KMS-11 (cell line): ENCODE measurements around the gene ZNF888.

Experiments used
- H2AFZ ChIP-seq: fragments of 200-600 bp; sonication (generic); 2 replicates; pipeline ENCODE4 v1.6.1; 2016; ENCODE audit warnings: antibody characterized with exemption, mixed run types, low read depth
- H3K27ac ChIP-seq: fragments of 200-600 bp; sonication (generic); 2 replicates; pipeline ENCODE4 v1.6.1; 2016; ENCODE audit warnings: mild to moderate bottlenecking, mixed run types
- H3K27me3 ChIP-seq: fragments of 200-600 bp; sonication (generic); 2 replicates; pipeline ENCODE4 v1.6.1; 2017; ENCODE audit warnings: mild to moderate bottlenecking, low read depth, mixed run types, moderate library complexity; ENCODE audit not compliant: insufficient read depth
- H3K36me3 ChIP-seq: fragments of 200-600 bp; sonication (generic); 2 replicates; pipeline ENCODE4 v1.6.1; 2017; ENCODE audit warnings: mild to moderate bottlenecking, mixed run types; ENCODE audit not compliant: insufficient read depth
- H3K4me1 ChIP-seq: fragments of 200-600 bp; sonication (generic); 2 replicates; pipeline ENCODE4 v1.6.1; 2016; ENCODE audit warnings: mild to moderate bottlenecking, low read depth, mixed run types; ENCODE audit not compliant: poor library complexity, severe bottlenecking
- H3K4me2 ChIP-seq: fragments of 200-600 bp; sonication (generic); 2 replicates; pipeline ENCODE4 v1.7.0; 2016; ENCODE audit warnings: mild to moderate bottlenecking, mixed run types
- H3K4me3 ChIP-seq: fragments of 200-600 bp; sonication (generic); IDR thresholded peaks from 2 replicates; pipeline ENCODE4 v1.6.1; 2017; ENCODE audit warnings: low read depth, low read length, mixed read lengths; ENCODE audit not compliant: insufficient read depth
- H3K79me2 ChIP-seq: fragments of 200-600 bp; sonication (generic); 2 replicates; pipeline ENCODE4 v1.6.1; 2016; ENCODE audit warnings: low read depth, mixed run types; ENCODE audit not compliant: insufficient read depth
- H3K9ac ChIP-seq: fragments of 200-600 bp; sonication (generic); 2 replicates; pipeline ENCODE4 v1.6.1; 2016; ENCODE audit warnings: mild to moderate bottlenecking, mixed run types
- H4K20me1 ChIP-seq: fragments of 200-600 bp; sonication (generic); 2 replicates; pipeline ENCODE4 v1.6.1; 2016; ENCODE audit warnings: mild to moderate bottlenecking, mixed run types; ENCODE audit not compliant: insufficient read depth
- TF ChIP-seq, protein P1 (sequence below): fragments of 200-600 bp; sonication (generic); conservative IDR thresholded peaks from 2 replicates; pipeline ENCODE4 v1.6.1; 2017; ENCODE audit warnings: low read depth, mild to moderate bottlenecking, antibody characterized with exemption, low read length, moderate library complexity, mixed read lengths

ZNF888 gene

DNA sequence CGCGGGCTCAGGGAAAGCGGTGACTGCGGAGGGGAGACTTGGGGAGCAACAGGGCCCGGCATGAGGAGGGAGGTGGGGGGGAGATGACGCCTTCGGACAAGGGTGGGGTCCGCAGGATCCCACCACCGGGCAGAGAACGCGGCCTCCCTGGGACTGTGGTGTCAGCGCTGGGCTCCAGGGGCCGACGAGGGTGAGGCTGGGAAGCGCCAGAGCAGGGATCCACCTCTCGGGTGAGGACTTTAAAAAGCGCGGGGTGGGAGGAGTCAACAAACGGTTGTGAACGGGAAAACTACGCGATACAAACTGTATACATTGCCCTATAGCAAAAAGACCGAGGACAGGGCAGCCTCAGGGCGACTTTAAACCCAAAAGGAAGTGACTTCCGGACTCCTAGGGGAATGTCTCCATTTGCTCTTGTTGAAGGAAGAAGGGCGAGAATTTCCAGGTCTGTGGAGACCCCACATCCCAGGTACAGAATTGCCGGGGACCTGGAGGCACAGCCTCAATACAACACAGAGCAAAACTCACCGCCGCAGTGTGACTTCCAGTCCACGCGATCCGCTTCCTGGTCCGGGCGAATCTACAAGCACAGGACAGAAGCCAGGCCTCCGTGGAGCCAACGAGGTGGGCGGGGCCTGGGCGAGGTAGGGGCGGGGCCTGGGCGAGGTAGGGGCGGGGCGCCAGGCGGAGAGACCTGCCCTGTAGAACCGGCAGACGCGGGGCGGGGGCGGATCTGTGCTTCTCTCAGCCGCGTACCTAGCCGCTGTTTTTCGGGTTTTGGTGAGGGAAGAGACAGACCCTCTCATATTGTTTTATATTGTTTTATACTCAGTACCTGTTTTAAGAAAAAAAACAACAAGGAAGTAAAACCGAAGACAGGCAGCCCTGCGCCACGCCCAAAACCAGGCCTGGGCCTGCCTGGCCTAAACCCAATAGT, at the start of gene ZNF888:
Gene ZNF888, minus strand, starts transcription at position 588 of the 937 bp plus-strand sequence. CDS start 5,555 bp downstream, outside the sequence.
- peak within 1 kb of the TSS; percentile 80 for H2AFZ ChIP-seq
- H4K20me1 ChIP-seq, result no peaks in the 10 kb centered on the region
- H3K4me2 ChIP-seq, result peak within 1 kb of the TSS; percentile 66
- H3K27me3 ChIP-seq, result no peaks in the 10 kb centered on the region
- H3K79me2 ChIP-seq, result no peaks in the 10 kb centered on the region
- TF ChIP-seq, protein P1, sequence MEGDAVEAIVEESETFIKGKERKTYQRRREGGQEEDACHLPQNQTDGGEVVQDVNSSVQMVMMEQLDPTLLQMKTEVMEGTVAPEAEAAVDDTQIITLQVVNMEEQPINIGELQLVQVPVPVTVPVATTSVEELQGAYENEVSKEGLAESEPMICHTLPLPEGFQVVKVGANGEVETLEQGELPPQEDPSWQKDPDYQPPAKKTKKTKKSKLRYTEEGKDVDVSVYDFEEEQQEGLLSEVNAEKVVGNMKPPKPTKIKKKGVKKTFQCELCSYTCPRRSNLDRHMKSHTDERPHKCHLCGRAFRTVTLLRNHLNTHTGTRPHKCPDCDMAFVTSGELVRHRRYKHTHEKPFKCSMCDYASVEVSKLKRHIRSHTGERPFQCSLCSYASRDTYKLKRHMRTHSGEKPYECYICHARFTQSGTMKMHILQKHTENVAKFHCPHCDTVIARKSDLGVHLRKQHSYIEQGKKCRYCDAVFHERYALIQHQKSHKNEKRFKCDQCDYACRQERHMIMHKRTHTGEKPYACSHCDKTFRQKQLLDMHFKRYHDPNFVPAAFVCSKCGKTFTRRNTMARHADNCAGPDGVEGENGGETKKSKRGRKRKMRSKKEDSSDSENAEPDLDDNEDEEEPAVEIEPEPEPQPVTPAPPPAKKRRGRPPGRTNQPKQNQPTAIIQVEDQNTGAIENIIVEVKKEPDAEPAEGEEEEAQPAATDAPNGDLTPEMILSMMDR, result no peak
- no peaks in the 10 kb centered on the region for H3K4me1 ChIP-seq
- peak within 1 kb of the TSS; percentile 62; the same call in 1 of the 2 replicates for H3K9ac ChIP-seq
- no peaks in the 10 kb centered on the region for H3K36me3 ChIP-seq
- no peak within 1 kb of the TSS for H3K4me3 ChIP-seq
- H3K27ac ChIP-seq, result peak within 1 kb of the TSS; percentile 54

DNA sequence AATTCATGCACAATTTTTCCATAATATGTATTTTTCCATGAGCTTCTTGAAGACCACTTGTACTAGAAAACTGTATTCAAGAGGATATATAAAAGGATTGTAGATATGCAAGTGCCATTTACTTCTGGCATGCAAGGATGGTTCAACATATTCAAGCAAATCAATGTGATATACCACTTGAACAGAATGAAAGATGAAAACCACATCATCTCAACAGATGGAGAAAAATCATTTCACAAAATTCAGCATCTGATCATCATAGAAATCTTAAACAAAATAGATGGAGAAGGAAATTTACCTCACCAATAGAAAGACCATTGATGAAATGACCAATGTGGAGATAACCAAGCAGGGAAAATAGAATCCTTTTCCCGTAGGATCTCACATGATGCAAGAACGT, 44.5 kb upstream of the ZNF888 start:
- H3K79me2 ChIP-seq, result no peaks in the 10 kb centered on the region
- no peaks in the 10 kb centered on the region for H3K27me3 ChIP-seq
- TF ChIP-seq, protein P1, result no peak
- no peak overlapping the region for H3K4me3 ChIP-seq
- no peak overlapping the region for H2AFZ ChIP-seq
- H3K27ac ChIP-seq, result no peak overlapping the region
- no peaks in the 10 kb centered on the region for H3K4me1 ChIP-seq
- no peaks in the 10 kb centered on the region for H3K36me3 ChIP-seq
- no peak overlapping the region for H3K9ac ChIP-seq
- H4K20me1 ChIP-seq, result no peaks in the 10 kb centered on the region
- no peak overlapping the region for H3K4me2 ChIP-seq

DNA sequence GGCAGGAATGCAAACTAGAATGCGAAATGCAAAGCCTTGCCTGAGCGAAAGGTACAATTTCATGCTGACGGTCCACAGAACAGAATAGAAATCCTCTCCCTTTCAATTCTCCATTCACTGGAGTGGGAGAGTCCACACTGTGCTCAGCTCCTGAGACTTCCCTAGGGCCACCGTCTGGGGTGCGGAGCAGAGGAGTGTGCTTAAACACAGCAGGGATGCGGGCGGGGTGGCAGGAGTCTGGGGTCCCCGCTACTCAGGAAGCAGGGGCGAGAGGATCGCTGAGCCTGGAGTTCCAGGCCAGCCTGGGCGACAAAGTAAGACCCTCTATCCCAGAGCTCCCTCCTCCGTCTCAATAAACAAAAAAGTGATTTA, 40.0 kb upstream of the ZNF888 start:
- Histone ChIP-seq H3K79me2 (no peaks in the 10 kb centered on the region), H3K4me1 (no peaks in the 10 kb centered on the region), H3K27ac (no peak overlapping the region), H3K9ac (no peak overlapping the region), H2AFZ (peak overlapping the region; percentile 58; the same call in 1 of the 2 replicates), H3K36me3 (no peaks in the 10 kb centered on the region), H3K27me3 (no peaks in the 10 kb centered on the region), H4K20me1 (no peaks in the 10 kb centered on the region), H3K4me2 (peak overlapping the region; percentile 23; the same call in 1 of the 2 replicates), H3K4me3 (no peak overlapping the region)
- TF ChIP-seq, protein P1, result no peak

DNA sequence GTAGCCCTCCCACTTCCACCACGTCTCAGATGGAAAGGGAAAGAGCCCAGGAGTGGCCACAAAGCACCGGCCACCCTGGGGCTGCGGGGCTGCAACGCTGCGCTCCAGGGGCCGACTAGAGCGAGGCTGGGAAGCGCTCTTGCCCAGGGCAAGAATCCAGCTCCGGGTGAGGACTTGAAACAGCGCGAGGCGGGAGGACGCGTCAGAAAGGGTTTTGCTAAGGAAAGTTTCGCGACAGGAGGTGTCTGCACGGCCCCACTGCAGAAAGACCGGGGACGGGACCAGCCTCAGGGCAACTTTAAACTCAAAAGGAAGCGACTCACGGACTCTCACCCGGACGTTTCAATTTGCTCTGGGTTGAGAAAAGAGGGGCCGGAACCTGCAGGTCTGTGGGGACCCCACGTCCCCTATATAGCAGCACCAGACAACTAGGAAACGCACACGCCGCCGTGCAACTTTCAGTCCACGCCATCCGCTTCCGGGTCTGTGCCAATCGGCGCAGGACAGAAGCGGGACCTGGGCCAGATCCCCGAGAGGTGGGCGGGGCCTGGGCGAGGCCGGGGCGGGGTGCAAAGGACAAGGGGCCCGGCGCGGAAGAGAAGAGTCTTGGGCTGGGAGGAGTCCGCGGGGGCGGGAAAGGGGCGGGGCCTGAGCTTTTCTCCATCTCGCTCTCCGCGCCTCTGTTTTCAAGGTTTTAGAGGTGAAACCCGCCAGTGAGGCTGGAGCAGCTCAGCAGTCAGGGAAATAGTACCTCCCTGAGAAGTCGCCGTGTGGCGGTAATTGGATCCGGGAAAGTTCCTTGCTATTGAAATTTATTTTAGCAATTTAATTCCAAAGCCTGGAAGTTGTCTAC, 39.4 kb upstream of the ZNF888 start, which contains the start of gene ZNF816:
Gene ZNF816, minus strand, starts transcription at position 488 of the 853 bp plus-strand sequence. CDS start 6,792 bp downstream, outside the sequence.
- Histone ChIP-seq H3K4me1 (no peaks in the 10 kb centered on the region), H3K9ac (peak within 1 kb of the TSS; percentile 57; the same call in 1 of the 2 replicates), H2AFZ (peak within 1 kb of the TSS; percentile 82; the same call in 1 of the 2 replicates), H3K79me2 (no peaks in the 10 kb centered on the region), H3K4me3 (no peak within 1 kb of the TSS), H3K27me3 (no peaks in the 10 kb centered on the region), H3K27ac (peak within 1 kb of the TSS; percentile 44), H3K36me3 (no peaks in the 10 kb centered on the region), H4K20me1 (no peaks in the 10 kb centered on the region), H3K4me2 (peak within 1 kb of the TSS; percentile 40)
- TF ChIP-seq, protein P1, result no peak
